GM03348 (cell line): ENCODE results near the gene PROKR1.
"Not testable (repeated sequence)": the region's sequence is repeated elsewhere in the genome, so short reads cannot be mapped to it uniquely, and the experiment has no call there.

ENCODE experiments used
- DNase-seq: peaks from one replicate; pipeline ENCODE4 v3.0.0; 2012; ENCODE audit warnings: low spot score

The PROKR1 gene

GRCh38 chr2:68658266-68658665, 14.9 kb downstream of the PROKR1 start:
- DNase-seq = no peak

- DNase-seq = no peak
Measured at GRCh38 chr2:68659081-68659480, 15.7 kb downstream of the PROKR1 start.

GRCh38 chr2:68660658-68661057, 17.3 kb downstream of the PROKR1 start:
- DNase-seq = no peak

- no peak for DNase-seq
Measured at GRCh38 chr2:68662466-68662865, 19.1 kb downstream of the PROKR1 start.

GRCh38 chr2:68663371-68664156, 20.2 kb downstream of the PROKR1 start:
- no peak for DNase-seq

GRCh38 chr2:68667371-68667770, 24.0 kb downstream of the PROKR1 start:
- no peak for DNase-seq

GRCh38 chr2:68669651-68670050, 26.3 kb downstream of the PROKR1 start:
- DNase-seq = no peak

- no peak for DNase-seq
Measured at GRCh38 chr2:68671961-68672360, 28.6 kb downstream of the PROKR1 start.

- DNase-seq = no peak
Measured at GRCh38 chr2:68673631-68674030, 30.3 kb downstream of the PROKR1 start.

- no peak for DNase-seq
Measured at GRCh38 chr2:68675470-68675869, 32.1 kb downstream of the PROKR1 start.

- not testable (repeated sequence) for DNase-seq
Measured at GRCh38 chr2:68677837-68678236, 34.5 kb downstream of the PROKR1 start.

- DNase-seq = not testable (repeated sequence)
Measured at GRCh38 chr2:68679166-68679916, 36.0 kb downstream of the PROKR1 start.

GRCh38 chr2:68679917-68680267, 36.5 kb downstream of the PROKR1 start:
- not testable (repeated sequence) for DNase-seq

GRCh38 chr2:68684197-68684596, 40.8 kb downstream of the PROKR1 start:
- no peak for DNase-seq

GRCh38 chr2:68686178-68686577, 42.8 kb downstream of the PROKR1 start:
- no peak for DNase-seq

GRCh38 chr2:68687018-68687417, 43.6 kb downstream of the PROKR1 start:
- no peak for DNase-seq

GRCh38 chr2:68689553-68690537, 46.5 kb downstream of the PROKR1 start:
- DNase-seq = no peak

GRCh38 chr2:68690851-68691250, 47.5 kb downstream of the PROKR1 start:
- DNase-seq = no peak

GRCh38 chr2:68692511-68692910, 49.1 kb downstream of the PROKR1 start:
- no peak for DNase-seq

GRCh38 chr2:68693951-68694350, 50.6 kb downstream of the PROKR1 start:
- no peak for DNase-seq

GRCh38 chr2:68695971-68696370, 52.6 kb downstream of the PROKR1 start:
- DNase-seq = no peak

GRCh38 chr2:68696554-68696953, 53.2 kb downstream of the PROKR1 start:
- no peak for DNase-seq
